Testis (tissue), 2 donors: ENCODE measurements around the gene VSTM1.

ENCODE experiments used
- CTCF ChIP-seq, 3 experiments: fragments of 450-650 bp in 2 of 3; fragments of 200-600 bp in 1 of 3; sonication (generic) in 1 of 3; IDR thresholded peaks; one replicate each; pipeline ENCODE4 v1.5.1; 2016 to 2019; ENCODE audit warnings: antibody characterized with exemption in 3 of 3, mild to moderate bottlenecking in 2 of 3, moderate library complexity in 1 of 3
- POLR2A ChIP-seq: fragments of 450-650 bp; IDR thresholded peaks from one replicate; pipeline ENCODE4 v1.6.1; 2017; ENCODE audit warnings: antibody characterized with exemption, mild to moderate bottlenecking, moderate library complexity

- TF ChIP-seq CTCF (IDR thresholded peaks at IDR 0.05) (no peak), POLR2A (no peak)
These were observed 23.7 kb downstream of the VSTM1 start for GRCh38 chr19:54040003-54040402.
